OCI-LY3 (cell line): ENCODE measurements around the gene DGLUCY.

ENCODE experiments used
- H2AFZ ChIP-seq: fragments of 200-600, 300-600 bp; shearing (Covaris generic); 2 replicates; pipeline ENCODE4 v1.6.0; 2014; ENCODE audit warnings: antibody characterized with exemption, low read depth, low read length
- H3K27ac ChIP-seq: fragments of 200-600, 300-600 bp; sonication (generic); 2 replicates; pipeline ENCODE4 v1.5.1; 2014; ENCODE audit warnings: mild to moderate bottlenecking, low read length, moderate library complexity, mixed read lengths
- H3K27me3 ChIP-seq: fragments of 200-600, 300-600 bp; sonication (generic); 2 replicates; pipeline ENCODE4 v1.6.1; 2014; ENCODE audit warnings: low read depth, low read length, mixed read lengths
- H3K36me3 ChIP-seq: fragments of 200-600, 300-600 bp; sonication (generic); replicated peaks from 2 replicates; pipeline ENCODE3; 2014; ENCODE audit warnings: low read depth, low read length, mixed read lengths
- H3K4me1 ChIP-seq: fragments of 300-600, 200-600 bp; sonication (generic); 2 replicates; pipeline ENCODE4 v1.6.1; 2014; ENCODE audit warnings: low read length, mixed read lengths
- H3K4me2 ChIP-seq: fragments of 200-600, 300-600 bp; sonication (generic); 2 replicates; pipeline ENCODE4 v1.6.1; 2014; ENCODE audit warnings: low read length, mixed read lengths
- H3K4me3 ChIP-seq: fragments of 300-600, 200-600 bp; sonication (generic); 2 replicates; pipeline ENCODE4 v1.5.1; 2014; ENCODE audit warnings: antibody characterized with exemption, mild to moderate bottlenecking, low read length, moderate library complexity
- H3K79me2 ChIP-seq: fragments of 300-600, 200-600 bp; shearing (Covaris generic); 2 replicates; pipeline ENCODE4 v1.6.1; 2014; ENCODE audit warnings: mild to moderate bottlenecking, low read length, mixed read lengths
- H3K9ac ChIP-seq: fragments of 300-600, 200-600 bp; shearing (Covaris generic); 2 replicates; pipeline ENCODE4 v1.6.0; 2014; ENCODE audit warnings: mild to moderate bottlenecking, low read length, moderate library complexity
- H3K9me3 ChIP-seq: fragments of 200-600, 300-600 bp; shearing (Covaris generic); 2 replicates; pipeline ENCODE4 v1.6.1; 2014; ENCODE audit warnings: low read length, mixed read lengths; ENCODE audit not compliant: insufficient read depth
- H4K20me1 ChIP-seq: fragments of 200-600, 300-600 bp; sonication (generic); 2 replicates; pipeline ENCODE4 v1.6.1; 2016; ENCODE audit warnings: low read length, mixed read lengths; ENCODE audit not compliant: insufficient read depth
- CTCF ChIP-seq: fragments of 200-600, 300-600 bp; sonication (generic); IDR thresholded peaks from 2 replicates; pipeline ENCODE4 v1.5.1; 2014; ENCODE audit warnings: antibody characterized with exemption, low read length, low read depth
- EZH2phosphoT487 ChIP-seq: fragments of 200-600 bp; shearing (Covaris generic); IDR thresholded peaks from 2 replicates; pipeline ENCODE4 v1.6.1; 2018; ENCODE audit warnings: antibody characterized with exemption, mixed run types, low read depth

DGLUCY gene

DNA sequence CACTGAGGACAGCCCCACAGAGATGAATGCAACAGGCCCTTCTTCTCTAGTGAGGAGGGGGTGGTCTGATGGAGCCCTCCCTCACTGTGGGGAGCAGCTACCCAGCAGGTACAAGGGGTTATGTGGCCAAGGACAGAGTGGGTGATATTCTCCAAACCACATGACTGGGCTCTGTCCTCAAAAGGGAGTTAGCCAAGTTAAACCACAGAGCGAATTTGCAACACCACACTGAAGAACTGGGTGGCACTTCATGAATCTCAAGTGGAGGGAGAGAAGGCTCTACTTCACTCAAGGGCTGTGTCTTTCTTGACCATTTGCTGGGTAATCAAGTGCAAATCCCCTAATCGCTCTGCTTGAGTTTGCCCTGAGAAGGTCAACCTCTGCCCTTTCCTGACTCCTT, 118.2 kb downstream of the DGLUCY start:
- Histone ChIP-seq H4K20me1 (no peaks in the 10 kb centered on the region), H3K27me3 (no peaks in the 10 kb centered on the region), H3K4me1 (peaks cover 32% of the 10 kb centered on the region), H3K36me3 (peaks cover 4% of the 10 kb centered on the region), H2AFZ (no peak overlapping the region), H3K4me3 (no peak overlapping the region), H3K4me2 (no peak overlapping the region), H3K9ac (no peak overlapping the region), H3K79me2 (no peaks in the 10 kb centered on the region), H3K9me3 (peaks cover 6% of the 10 kb centered on the region; the same call in 1 of the 2 replicates), H3K27ac (no peak overlapping the region)
- TF ChIP-seq CTCF (no peak), EZH2phosphoT487 (no peak)

DNA sequence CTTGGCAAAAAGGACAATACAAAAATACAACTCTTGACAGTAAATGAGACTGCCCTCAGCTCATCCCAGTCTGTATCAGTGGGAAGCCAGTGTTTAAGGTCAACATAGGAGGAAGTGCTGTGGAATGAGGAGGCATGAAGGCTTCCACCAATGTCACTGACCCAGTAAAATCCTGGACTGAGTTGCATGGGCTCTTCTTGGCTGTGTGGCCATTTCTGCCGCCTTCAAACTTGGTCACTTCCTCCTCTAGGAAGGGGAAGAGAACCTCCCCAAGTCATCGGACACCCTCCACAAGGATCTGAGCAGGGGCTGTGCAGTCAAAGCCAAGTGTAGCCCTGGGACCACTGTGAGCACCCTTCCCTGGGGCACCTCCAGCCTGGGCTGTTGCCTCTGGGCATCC, 118.7 kb downstream of the DGLUCY start:
- Histone ChIP-seq H3K27me3 (no peaks in the 10 kb centered on the region), H3K4me1 (peaks cover 27% of the 10 kb centered on the region), H3K79me2 (no peaks in the 10 kb centered on the region), H3K4me3 (no peak overlapping the region), H3K9me3 (peaks cover 6% of the 10 kb centered on the region; the same call in 1 of the 2 replicates), H3K36me3 (peaks cover 4% of the 10 kb centered on the region), H3K27ac (no peak overlapping the region), H3K4me2 (no peak overlapping the region), H4K20me1 (no peaks in the 10 kb centered on the region), H3K9ac (no peak overlapping the region), H2AFZ (no peak overlapping the region)
- no peak for TF ChIP-seq EZH2phosphoT487
- no peak for TF ChIP-seq CTCF

GRCh38 chr14:91233936-91234790, 120.3 kb downstream of the DGLUCY start:
- Histone ChIP-seq H2AFZ (no peak overlapping the region), H3K9me3 (peaks cover 6% of the 10 kb centered on the region; the same call in 1 of the 2 replicates), H3K4me1 (peaks cover 21% of the 10 kb centered on the region), H3K36me3 (peaks cover 4% of the 10 kb centered on the region), H3K9ac (no peak overlapping the region), H3K27me3 (peaks cover 5% of the 10 kb centered on the region), H3K27ac (no peak overlapping the region), H3K79me2 (no peaks in the 10 kb centered on the region), H4K20me1 (no peaks in the 10 kb centered on the region), H3K4me2 (no peak overlapping the region), H3K4me3 (no peak overlapping the region)
- TF ChIP-seq EZH2phosphoT487 = no peak
- no peak for TF ChIP-seq CTCF

DNA sequence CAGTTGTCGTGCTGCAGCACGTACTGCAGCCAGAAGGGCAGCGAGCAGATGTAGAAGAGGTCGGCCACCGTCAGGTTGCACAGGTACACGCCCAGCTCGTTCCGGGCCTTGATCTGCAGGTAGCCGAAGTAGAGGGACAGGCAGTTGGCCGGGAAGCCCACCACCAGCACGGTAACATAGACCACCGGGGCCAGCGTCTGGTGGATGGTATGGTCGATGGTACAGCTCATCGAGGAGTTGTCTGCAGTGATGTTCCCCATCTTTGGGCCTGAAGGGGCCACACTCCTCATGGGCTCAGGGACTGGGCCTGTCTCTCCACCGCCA, 120.9 kb downstream of the DGLUCY start:
- Histone ChIP-seq H3K79me2 (no peaks in the 10 kb centered on the region), H2AFZ (no peak overlapping the region), H3K27ac (no peak overlapping the region), H3K36me3 (peaks cover 4% of the 10 kb centered on the region), H4K20me1 (no peaks in the 10 kb centered on the region), H3K4me3 (no peak overlapping the region), H3K4me1 (peaks cover 15% of the 10 kb centered on the region), H3K4me2 (no peak overlapping the region), H3K27me3 (peaks cover 9% of the 10 kb centered on the region), H3K9me3 (peaks cover 6% of the 10 kb centered on the region; the same call in 1 of the 2 replicates), H3K9ac (no peak overlapping the region)
- no peak for TF ChIP-seq CTCF
